ENCODE results near the gene YTHDF1.

The YTHDF1 gene

GRCh38 chr20:63188159-63188442 lies 27.8 kb downstream of the YTHDF1 start:
- TF ChIP-seq CTCF (conservative IDR thresholded peaks at IDR 0.05) (no peak), ZFX (IDR thresholded peaks at IDR 0.05) (no peak)
- no peak overlapping the region for H3K27ac ChIP-seq

GRCh38 chr20:63187338-63188158 lies 28.4 kb downstream of the YTHDF1 start:
- H3K27ac ChIP-seq: no peak overlapping the region
- TF ChIP-seq ZFX (IDR thresholded peaks at IDR 0.05) (no peak), CTCF (conservative IDR thresholded peaks at IDR 0.05) (no peak)

DNA sequence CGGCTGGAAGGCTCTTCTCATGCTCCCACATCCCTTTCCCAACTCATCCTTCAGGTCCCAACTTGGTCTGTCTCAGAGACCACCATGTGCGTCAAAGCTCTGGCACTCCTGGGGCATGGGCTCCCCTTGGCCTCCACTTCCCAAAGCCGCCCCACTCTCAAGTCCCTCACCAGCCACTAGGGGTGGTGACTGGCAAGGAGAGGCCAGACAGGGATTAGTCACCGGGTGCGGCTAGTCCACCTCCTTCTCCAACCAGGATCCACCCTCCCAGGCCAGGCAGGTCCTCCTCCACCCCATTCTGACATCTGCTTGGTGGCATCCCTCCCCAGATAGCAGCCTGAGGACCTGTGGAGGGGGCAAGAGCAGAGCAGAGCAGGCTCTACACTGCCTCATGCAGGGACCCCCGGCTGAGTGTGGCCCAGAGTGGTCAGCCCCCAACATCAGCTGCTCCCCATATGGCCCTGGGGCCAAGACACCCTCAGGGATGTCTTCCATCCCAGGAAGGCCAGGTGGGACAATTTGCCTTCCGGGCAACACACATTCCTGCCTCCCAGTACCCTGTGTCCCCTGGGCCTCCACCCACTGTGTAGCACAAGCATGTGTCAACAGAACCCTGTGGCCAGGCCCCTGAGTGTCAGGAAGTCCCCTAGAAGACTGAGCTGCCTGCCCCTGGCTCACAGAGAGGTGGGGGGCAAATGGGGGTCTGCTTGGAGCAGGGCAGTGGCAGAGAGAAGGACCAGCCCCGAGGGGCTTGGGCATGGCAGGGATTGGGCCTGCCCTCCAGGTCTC lies 29.2 kb downstream of the YTHDF1 start:
- TF ChIP-seq CTCF (conservative IDR thresholded peaks at IDR 0.05) (no peak), ZFX (IDR thresholded peaks at IDR 0.05) (no peak)
- H3K27ac ChIP-seq: no peak overlapping the region

- no peak for TF ChIP-seq ZFX (IDR thresholded peaks at IDR 0.05)
These were observed 29.8 kb downstream of the YTHDF1 start for GRCh38 chr20:63186084-63186483.

DNA sequence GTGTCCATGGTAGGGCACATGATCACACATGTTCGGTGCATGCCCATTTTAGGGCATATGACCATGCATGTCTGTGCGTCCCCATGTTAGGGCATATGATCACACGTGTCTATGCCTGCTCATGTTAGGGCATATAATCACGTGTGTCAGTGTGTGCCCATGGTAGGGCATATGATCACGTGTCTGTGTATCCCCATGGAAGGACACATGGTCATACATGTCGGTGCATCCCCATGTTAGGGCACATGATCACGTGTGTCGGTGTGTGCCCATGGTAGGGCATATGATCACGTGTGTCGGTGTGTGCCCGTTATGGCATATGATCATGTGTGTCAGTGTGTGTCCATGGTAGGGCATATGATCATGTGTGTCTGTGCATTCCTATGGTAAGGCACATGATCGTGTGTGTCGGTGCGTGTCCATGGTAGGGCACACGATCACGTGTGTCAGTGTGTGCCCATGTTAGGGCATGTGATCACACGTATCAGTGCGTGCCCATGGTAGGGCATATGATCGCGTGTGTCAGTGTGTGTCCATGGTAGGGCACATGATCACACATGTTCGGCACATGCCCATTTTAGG lies 30.6 kb downstream of the YTHDF1 start:
- TF ChIP-seq CTCF (conservative IDR thresholded peaks at IDR 0.05): no peak
- no peak for TF ChIP-seq ZFX (IDR thresholded peaks at IDR 0.05)
- H3K27ac ChIP-seq: no peak overlapping the region

More at GRCh38 chr20:63186084-63186483, 29.8 kb downstream of the YTHDF1 start:
- H3K27ac ChIP-seq: no peak overlapping the region

- TF ChIP-seq ZFX (IDR thresholded peaks at IDR 0.05): no peak
- TF ChIP-seq CTCF (conservative IDR thresholded peaks at IDR 0.05): peak; percentile 96
These were observed 32.3 kb downstream of the YTHDF1 start for GRCh38 chr20:63183422-63184146.

GRCh38 chr20:63182946-63183415 lies 33.0 kb downstream of the YTHDF1 start:
- TF ChIP-seq ZFX (IDR thresholded peaks at IDR 0.05): no peak
- no peak for TF ChIP-seq CTCF (conservative IDR thresholded peaks at IDR 0.05)
- H3K27ac ChIP-seq: no peak overlapping the region

More at GRCh38 chr20:63183422-63184146, 32.3 kb downstream of the YTHDF1 start:
- H3K27ac ChIP-seq: no peak overlapping the region
